ENCODE data around the gene MATK.

DNA sequence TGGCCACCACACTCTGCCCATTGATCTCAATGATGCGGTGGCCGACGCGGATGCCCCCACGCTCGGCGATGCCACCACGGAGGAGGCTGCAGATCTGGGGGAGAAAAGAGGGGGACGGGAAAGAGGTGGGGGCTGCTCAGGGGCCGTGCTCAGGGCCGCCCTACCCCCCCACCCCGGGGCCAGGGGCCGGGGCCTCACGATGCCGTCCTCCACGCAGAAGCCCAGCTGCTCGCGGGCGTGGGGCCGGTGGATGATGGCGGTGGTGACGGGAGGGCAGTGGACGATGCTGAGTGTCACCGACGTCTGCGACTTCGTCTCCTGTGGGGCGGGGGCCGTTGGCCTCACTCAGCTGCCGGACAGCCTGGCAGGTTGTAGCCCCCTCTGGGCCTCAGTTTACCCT lies 34.9 kb downstream of the MATK start:
- no peak for TF ChIP-seq EP300 (IDR thresholded peaks at IDR 0.05)
- no peak for TF ChIP-seq POLR2A (IDR thresholded peaks at IDR 0.05)

Data from sigmoid colon (tissue), 4 donors.